T-helper 2 cell treated with Interferon-gamma antibody and Interleukin-4, amounts not matched to agents 5 μg/mL and 100 μg/mL, for 36 hours (primary cell): Measurements from ENCODE around the gene CAMK2N2.

Experiments
- DNase-seq: peaks from one replicate; pipeline ENCODE4 v3.0.0; 2021; ENCODE audit warnings: low spot score
- H3K27ac Mint-ChIP-seq: one replicate; pipeline ENCODE4 v1.8.0; 2021; ENCODE audit warnings: mild to moderate bottlenecking, mixed read lengths
- H3K27me3 Mint-ChIP-seq: one replicate; pipeline ENCODE4 v1.8.0; 2021; ENCODE audit warnings: low read depth, mixed read lengths
- H3K36me3 Mint-ChIP-seq: one replicate; pipeline ENCODE4 v1.8.0; 2021; ENCODE audit warnings: low read depth, mixed read lengths
- H3K4me1 Mint-ChIP-seq: one replicate; pipeline ENCODE4 v1.8.0; 2021; ENCODE audit warnings: low read depth, mixed read lengths
- H3K4me3 Mint-ChIP-seq: one replicate; pipeline ENCODE4 v1.8.0; 2022; ENCODE audit warnings: mild to moderate bottlenecking, moderate library complexity, mixed read lengths
- H3K9me3 Mint-ChIP-seq: one replicate; pipeline ENCODE4 v1.8.0; 2021; ENCODE audit warnings: mixed read lengths

Gene CAMK2N2

DNA sequence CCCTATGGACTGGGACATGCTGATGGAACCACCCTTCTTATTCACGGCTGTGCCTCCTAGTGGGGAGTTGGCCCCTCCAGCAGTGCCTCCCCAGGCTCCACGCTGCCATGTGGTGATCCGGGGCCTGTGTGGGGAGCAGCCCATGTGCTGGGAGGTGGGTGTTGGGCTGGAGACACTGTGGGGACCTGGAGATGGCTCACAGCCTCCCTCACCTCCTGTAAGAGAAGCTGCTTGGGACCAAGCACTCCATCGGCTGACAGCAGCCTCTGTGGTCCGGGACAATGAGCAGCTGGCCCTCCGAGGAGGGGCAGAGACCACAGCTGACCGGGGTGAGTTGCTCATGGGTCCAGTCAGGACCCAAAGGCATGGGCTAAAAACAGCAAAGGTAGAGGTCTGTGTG, 21.6 kb downstream of the CAMK2N2 start:
- Mint-ChIP-seq H3K27ac (no peak overlapping the region), H3K36me3 (peaks cover 14% of the 10 kb centered on the region), H3K27me3 (peaks cover 2% of the 10 kb centered on the region), H3K4me1 (no peaks in the 10 kb centered on the region), H3K9me3 (no peaks in the 10 kb centered on the region), H3K4me3 (no peak overlapping the region)
- no peak for DNase-seq

GRCh38 chr3:184239221-184239620, 22.1 kb downstream of the CAMK2N2 start:
- no peaks in the 10 kb centered on the region for H3K9me3 Mint-ChIP-seq
- H3K4me1 Mint-ChIP-seq = no peaks in the 10 kb centered on the region
- H3K36me3 Mint-ChIP-seq = peaks cover 11% of the 10 kb centered on the region
- no peak overlapping the region for H3K27ac Mint-ChIP-seq
- H3K4me3 Mint-ChIP-seq = no peak overlapping the region
- DNase-seq = no peak
- H3K27me3 Mint-ChIP-seq = peaks cover 2% of the 10 kb centered on the region

GRCh38 chr3:184238246-184238818, 23.0 kb downstream of the CAMK2N2 start:
- DNase-seq = no peak
- Mint-ChIP-seq H3K27ac (no peak overlapping the region), H3K4me3 (no peak overlapping the region), H3K36me3 (peaks cover 11% of the 10 kb centered on the region), H3K9me3 (no peaks in the 10 kb centered on the region), H3K4me1 (no peaks in the 10 kb centered on the region), H3K27me3 (peaks cover 2% of the 10 kb centered on the region)

DNA sequence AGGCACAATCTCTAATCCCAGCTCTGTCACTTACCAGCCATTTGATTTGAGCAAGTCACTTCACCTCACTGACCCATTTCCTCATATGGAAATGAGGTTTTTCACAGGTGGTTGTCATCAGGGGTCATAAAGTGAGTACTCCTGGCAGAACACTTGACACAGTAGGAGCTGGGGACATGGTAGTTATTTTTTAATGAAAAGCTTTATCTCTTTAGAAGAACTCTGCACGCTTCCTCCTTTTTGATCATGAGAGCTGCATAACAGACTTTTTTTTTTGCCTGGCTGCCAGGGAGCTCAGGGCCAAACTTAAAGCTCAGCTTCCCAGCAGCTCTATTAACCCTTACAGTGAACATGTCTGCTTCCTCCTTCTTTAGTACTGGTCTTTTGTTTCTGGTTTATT, 23.5 kb downstream of the CAMK2N2 start:
- Mint-ChIP-seq H3K27me3 (peaks cover 2% of the 10 kb centered on the region), H3K9me3 (no peaks in the 10 kb centered on the region), H3K27ac (no peak overlapping the region), H3K4me3 (no peak overlapping the region), H3K36me3 (peaks cover 6% of the 10 kb centered on the region), H3K4me1 (no peaks in the 10 kb centered on the region)
- no peak for DNase-seq

DNA sequence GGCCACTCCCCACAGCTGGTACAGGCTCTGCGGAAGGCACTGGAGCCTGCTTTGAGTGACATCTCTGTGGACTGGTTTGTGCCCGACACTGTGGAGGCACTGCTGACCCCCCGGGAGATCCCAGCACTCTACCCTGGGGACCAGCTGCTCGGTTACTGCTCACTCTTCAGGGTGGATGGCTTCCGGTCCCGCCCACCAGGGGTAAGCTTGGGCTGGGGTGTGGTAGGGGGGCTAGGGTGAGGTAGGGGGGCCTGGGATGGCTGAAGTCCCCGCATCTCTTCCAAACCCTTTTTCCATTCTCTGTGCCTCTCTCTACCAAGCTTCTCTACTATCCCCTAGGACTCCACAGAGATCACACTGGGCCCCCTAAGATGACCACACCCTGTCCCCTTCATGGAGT, 24.1 kb downstream of the CAMK2N2 start:
- Mint-ChIP-seq H3K27ac (no peak overlapping the region), H3K4me3 (no peak overlapping the region), H3K36me3 (peaks cover 1% of the 10 kb centered on the region), H3K4me1 (no peaks in the 10 kb centered on the region), H3K9me3 (no peaks in the 10 kb centered on the region), H3K27me3 (peaks cover 6% of the 10 kb centered on the region)
- no peak for DNase-seq

- Mint-ChIP-seq H3K9me3 (no peaks in the 10 kb centered on the region), H3K4me1 (no peaks in the 10 kb centered on the region), H3K27me3 (peaks cover 12% of the 10 kb centered on the region), H3K27ac (no peak overlapping the region), H3K4me3 (no peak overlapping the region), H3K36me3 (no peaks in the 10 kb centered on the region)
- DNase-seq = no peak
These were observed 24.7 kb downstream of the CAMK2N2 start for GRCh38 chr3:184236636-184237035.

- H3K4me1 Mint-ChIP-seq = no peaks in the 10 kb centered on the region
- DNase-seq = no peak
- H3K9me3 Mint-ChIP-seq = no peaks in the 10 kb centered on the region
- peaks cover 18% of the 10 kb centered on the region for H3K27me3 Mint-ChIP-seq
- no peak overlapping the region for H3K4me3 Mint-ChIP-seq
- no peaks in the 10 kb centered on the region for H3K36me3 Mint-ChIP-seq
- H3K27ac Mint-ChIP-seq = no peak overlapping the region
These were observed 25.3 kb downstream of the CAMK2N2 start for GRCh38 chr3:184236033-184236410.

DNA sequence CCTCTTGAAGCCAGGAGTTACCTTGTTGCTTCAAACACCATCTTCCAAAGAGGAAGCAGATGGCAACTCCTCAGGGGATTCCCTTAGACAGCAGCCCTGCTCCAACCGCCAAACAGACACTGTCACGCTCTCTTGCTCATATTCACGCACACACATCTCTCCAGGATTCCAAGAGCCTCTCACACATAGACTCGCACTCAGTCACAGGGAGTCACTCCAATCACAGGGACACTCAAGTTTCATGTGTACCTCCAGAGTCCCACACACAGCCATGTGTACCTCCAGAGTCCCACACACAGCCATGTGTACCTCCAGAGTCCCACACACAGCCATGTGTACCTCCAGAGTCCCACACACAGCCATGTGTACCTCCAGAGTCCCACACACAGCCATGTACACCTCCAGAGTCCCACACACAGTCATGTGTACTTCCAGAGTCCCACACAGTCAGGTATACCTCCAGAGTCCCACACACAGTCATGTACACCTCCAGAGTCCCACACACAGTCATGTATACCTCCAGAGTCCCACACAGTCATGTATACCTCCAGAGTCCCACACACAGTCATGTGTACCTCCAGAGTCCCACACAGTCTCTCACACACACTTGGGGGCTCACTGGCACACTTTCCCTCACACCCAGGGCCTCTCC, 25.8 kb downstream of the CAMK2N2 start:
- no peak overlapping the region for H3K27ac Mint-ChIP-seq
- no peak overlapping the region for H3K4me3 Mint-ChIP-seq
- H3K4me1 Mint-ChIP-seq = peaks cover 1% of the 10 kb centered on the region
- DNase-seq = no peak
- no peaks in the 10 kb centered on the region for H3K36me3 Mint-ChIP-seq
- no peaks in the 10 kb centered on the region for H3K9me3 Mint-ChIP-seq
- peaks cover 20% of the 10 kb centered on the region for H3K27me3 Mint-ChIP-seq

- H3K4me1 Mint-ChIP-seq = peaks cover 1% of the 10 kb centered on the region
- H3K36me3 Mint-ChIP-seq = no peaks in the 10 kb centered on the region
- peaks cover 20% of the 10 kb centered on the region for H3K27me3 Mint-ChIP-seq
- no peaks in the 10 kb centered on the region for H3K9me3 Mint-ChIP-seq
- H3K4me3 Mint-ChIP-seq = no peak overlapping the region
- no peak for DNase-seq
- no peak overlapping the region for H3K27ac Mint-ChIP-seq
These were observed 26.5 kb downstream of the CAMK2N2 start for GRCh38 chr3:184234671-184235380.

DNA sequence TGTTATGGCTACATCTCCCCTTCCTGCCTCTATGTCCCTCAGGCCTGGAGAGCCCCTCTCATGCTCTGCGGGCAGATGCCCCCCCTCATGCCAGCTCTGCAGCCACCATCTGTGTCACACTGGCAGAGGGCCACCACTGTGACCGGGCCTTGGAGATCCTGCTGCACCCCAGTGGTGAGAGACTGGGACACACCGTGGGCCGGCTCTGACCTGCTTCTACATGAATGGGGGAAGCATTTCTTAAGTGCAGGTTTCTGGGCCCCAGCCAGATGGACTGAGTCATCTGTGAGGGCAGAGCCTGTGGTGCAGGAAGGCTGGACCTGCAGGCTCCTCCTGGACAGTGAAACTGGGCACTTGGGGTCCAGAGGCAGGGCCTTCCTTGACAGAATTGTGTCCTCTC, 27.1 kb downstream of the CAMK2N2 start:
- H3K36me3 Mint-ChIP-seq = no peaks in the 10 kb centered on the region
- DNase-seq = no peak
- H3K27me3 Mint-ChIP-seq = peaks cover 23% of the 10 kb centered on the region
- no peak overlapping the region for H3K4me3 Mint-ChIP-seq
- H3K4me1 Mint-ChIP-seq = peaks cover 1% of the 10 kb centered on the region
- H3K9me3 Mint-ChIP-seq = no peaks in the 10 kb centered on the region
- H3K27ac Mint-ChIP-seq = no peak overlapping the region

DNA sequence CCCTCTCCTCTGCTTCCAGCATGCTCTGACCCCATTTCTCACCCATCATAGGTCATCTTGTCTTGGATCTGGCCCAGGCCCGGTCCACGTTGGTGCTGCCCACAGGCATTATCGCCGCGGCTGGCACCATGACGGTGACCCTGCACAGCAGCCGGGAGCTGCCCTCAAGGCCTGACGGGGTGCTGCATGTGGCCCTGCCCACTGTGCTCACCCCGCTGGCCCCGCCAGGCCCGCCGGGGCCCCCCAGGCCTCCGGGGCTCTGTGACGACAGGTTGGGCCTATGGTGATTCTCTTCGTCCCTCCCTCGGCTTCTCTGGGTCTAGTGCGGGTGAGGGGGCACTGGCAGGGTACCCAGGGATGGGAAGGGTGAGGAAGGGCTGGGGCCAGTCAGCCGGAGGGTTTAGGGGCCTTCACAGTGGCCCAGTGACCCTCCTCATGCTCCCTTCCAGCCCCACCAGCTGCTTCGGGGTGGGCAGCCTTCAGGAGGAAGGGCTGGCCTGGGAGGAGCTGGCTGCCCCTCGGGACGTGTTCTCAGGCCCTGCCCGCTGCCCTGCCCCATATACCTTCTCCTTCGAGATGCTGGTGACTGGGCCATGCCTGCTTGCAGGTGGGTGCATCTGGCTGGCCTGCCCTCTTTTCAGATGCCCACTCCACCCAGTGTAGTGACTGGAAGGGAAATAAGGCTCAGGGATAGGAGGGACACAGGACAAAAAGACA, 28.1 kb downstream of the CAMK2N2 start:
- Mint-ChIP-seq H3K27ac (no peak overlapping the region), H3K27me3 (peaks cover 31% of the 10 kb centered on the region), H3K9me3 (no peaks in the 10 kb centered on the region), H3K4me3 (no peak overlapping the region), H3K4me1 (peaks cover 4% of the 10 kb centered on the region), H3K36me3 (no peaks in the 10 kb centered on the region)
- no peak for DNase-seq

DNA sequence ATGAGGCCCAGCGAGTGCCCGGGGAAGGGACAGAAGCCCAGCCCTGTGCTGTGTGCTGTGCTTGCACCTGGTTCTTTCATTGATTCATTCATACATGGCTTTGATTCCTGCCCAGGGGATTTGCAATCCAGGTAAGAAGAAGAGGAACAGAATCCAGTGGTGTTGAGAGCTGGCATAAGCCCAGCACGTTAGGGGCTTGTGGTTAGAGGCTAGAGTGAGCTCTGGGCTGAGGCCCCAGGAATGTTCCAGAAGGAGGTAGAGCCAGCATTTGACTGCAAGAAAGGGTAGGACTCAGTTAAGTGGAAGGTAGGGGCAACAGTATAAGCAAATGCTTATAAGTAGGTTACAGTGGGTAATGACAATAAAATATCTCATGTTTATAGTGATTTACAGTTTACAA, 29.7 kb downstream of the CAMK2N2 start:
- no peaks in the 10 kb centered on the region for H3K36me3 Mint-ChIP-seq
- H3K27ac Mint-ChIP-seq = no peak overlapping the region
- no peak for DNase-seq
- H3K27me3 Mint-ChIP-seq = peaks cover 42% of the 10 kb centered on the region
- peaks cover 4% of the 10 kb centered on the region for H3K4me1 Mint-ChIP-seq
- H3K9me3 Mint-ChIP-seq = no peaks in the 10 kb centered on the region
- peak overlapping the region; percentile 32 for H3K4me3 Mint-ChIP-seq

- Mint-ChIP-seq H3K27ac (no peak overlapping the region), H3K4me1 (peaks cover 4% of the 10 kb centered on the region), H3K27me3 (peaks cover 47% of the 10 kb centered on the region), H3K9me3 (no peaks in the 10 kb centered on the region), H3K4me3 (peak overlapping the region; percentile 32), H3K36me3 (no peaks in the 10 kb centered on the region)
- DNase-seq = no peak
These were observed 30.5 kb downstream of the CAMK2N2 start for GRCh38 chr3:184230603-184231528.
